GM12891 (cell line): ENCODE results near the gene FBXO34.
A peak's percentile ranks its signal among the peaks of the same experiment; 100 is the strongest.
"Not testable (repeated sequence)": the region's sequence is repeated elsewhere in the genome, so short reads cannot be mapped to it uniquely, and the experiment has no call there.

ENCODE experiments used
- DNase-seq: peaks from one replicate; pipeline ENCODE4 v3.0.0; 2011; ENCODE audit warnings: low spot score; ENCODE audit not compliant: insufficient read length
- FAIRE-seq: peaks from 2 replicates; lab custom pipeline; 2011; peaks lifted over from hg19 to GRCh38; lab: Jason Lieb, UNC
- PAX5 ChIP-seq: IDR thresholded peaks from 2 replicates; pipeline ENCODE4 v1.6.1; 2011; ENCODE audit warnings: low read length, moderate library complexity, mild to moderate bottlenecking; ENCODE audit not compliant: insufficient read depth, severe bottlenecking
- POLR2A ChIP-seq: IDR thresholded peaks from 2 replicates; pipeline ENCODE4 v1.6.1; 2011; ENCODE audit warnings: low read depth, low read length, control low read depth
- POLR2AphosphoS5 ChIP-seq: IDR thresholded peaks from 2 replicates; pipeline ENCODE4 v1.6.1; 2011; ENCODE audit warnings: low read depth, low read length, control low read depth
- POU2F2 ChIP-seq: IDR thresholded peaks from 2 replicates; pipeline ENCODE4 v1.6.1; 2011; ENCODE audit warnings: low read depth, mild to moderate bottlenecking, control low read depth, low read length, moderate library complexity
- SPI1 ChIP-seq: IDR thresholded peaks from 2 replicates; pipeline ENCODE4 v1.6.1; 2011; ENCODE audit warnings: low read depth, low read length, control low read depth
- TAF1 ChIP-seq: IDR thresholded peaks from 2 replicates; pipeline ENCODE4 v1.6.1; 2011; ENCODE audit warnings: low read depth, low read length, control low read depth

The FBXO34 gene

DNA sequence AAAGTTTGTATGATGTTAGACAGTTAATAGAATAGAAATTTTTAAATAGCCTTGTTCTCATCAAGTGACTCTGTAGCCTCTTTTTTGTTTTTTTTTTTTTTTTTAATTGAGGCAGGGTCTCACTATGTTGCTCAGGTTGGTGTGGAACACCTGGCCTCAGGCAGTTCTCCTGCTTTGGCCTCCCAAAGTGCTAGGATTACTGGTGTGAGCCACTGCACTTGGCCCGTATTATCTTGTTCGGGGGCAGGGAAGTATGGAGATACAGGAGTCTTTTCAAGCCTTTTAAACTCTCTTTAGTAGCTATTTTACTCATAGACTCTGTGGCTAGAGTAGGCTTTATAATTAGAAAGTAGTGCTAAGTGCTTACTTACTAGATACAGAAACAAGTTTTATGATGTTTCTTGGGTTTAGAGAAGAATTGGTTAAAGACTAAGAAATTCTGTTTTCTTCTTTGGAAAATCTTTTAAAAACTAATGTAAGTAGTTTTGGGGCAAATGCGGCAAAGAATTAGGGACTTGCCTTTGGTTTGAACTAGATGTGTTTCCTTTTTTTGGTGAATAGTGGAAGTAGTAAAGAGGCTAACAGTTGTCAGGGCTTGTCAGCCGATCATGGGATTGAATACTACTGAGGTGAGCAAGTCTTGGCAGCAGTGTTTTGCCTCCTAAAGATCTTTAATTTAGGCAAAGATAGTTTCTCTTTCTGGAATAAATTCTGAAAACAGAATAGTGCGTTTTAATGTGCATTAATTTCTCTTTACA is 31.3 kb downstream of the FBXO34 start:
- DNase-seq (no peak), FAIRE-seq (peak; percentile 50)

DNA sequence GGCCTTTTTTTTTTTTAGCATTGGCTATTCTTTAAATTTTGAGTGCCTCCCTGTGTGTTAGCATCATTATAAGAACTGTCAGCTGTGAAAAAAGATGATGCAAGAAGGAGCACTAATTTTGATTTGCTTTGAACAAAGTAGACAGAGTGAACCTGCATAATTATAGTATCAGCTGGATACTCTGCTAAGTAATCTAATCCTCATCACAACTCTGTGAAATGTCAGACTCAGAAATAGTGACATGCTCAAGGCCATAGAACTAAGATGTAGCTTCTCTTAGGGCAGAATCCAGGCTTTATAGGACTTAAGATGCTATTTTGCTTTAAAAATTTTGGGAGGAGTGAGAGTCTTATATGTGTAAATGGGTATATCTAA is 31.9 kb downstream of the FBXO34 start:
- DNase-seq (no peak), FAIRE-seq (no peak)
- TF ChIP-seq SPI1 = no peak
- TF ChIP-seq POLR2A = no peak
- TF ChIP-seq TAF1 = no peak
- no peak for TF ChIP-seq POU2F2
- TF ChIP-seq PAX5 = no peak
- TF ChIP-seq POLR2AphosphoS5 = no peak

More for the DNA sequence above, 31.3 kb downstream of the FBXO34 start:
- TF ChIP-seq POLR2A (no peak), TAF1 (no peak), PAX5 (no peak), SPI1 (no peak), POLR2AphosphoS5 (no peak), POU2F2 (no peak)

DNA sequence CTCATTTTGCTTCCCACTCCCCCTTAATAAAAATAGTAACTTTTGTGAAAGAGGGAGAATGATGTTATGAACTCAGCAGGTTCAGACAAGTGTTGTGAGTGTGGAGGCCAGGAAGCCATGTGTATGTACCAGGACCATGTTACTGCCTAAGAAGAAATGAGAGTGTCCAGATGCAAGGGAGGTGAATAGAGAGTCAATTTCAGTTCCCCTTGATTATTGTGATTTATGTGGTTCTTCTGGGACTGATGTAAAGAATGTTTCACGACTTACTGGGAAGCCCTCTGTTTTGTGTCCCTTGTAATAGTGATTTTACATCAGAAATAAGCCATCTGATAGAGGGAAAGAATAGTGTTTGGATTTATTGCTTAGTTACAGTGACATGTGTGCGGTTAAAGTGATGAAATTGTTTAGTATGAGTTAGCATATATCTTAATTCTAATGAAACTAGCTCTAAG is 32.5 kb downstream of the FBXO34 start:
- no peak for TF ChIP-seq PAX5
- TF ChIP-seq SPI1 = peak; percentile 83
- no peak for TF ChIP-seq TAF1
- TF ChIP-seq POLR2A = no peak
- DNase-seq (no peak), FAIRE-seq (peak; percentile 78)

DNA sequence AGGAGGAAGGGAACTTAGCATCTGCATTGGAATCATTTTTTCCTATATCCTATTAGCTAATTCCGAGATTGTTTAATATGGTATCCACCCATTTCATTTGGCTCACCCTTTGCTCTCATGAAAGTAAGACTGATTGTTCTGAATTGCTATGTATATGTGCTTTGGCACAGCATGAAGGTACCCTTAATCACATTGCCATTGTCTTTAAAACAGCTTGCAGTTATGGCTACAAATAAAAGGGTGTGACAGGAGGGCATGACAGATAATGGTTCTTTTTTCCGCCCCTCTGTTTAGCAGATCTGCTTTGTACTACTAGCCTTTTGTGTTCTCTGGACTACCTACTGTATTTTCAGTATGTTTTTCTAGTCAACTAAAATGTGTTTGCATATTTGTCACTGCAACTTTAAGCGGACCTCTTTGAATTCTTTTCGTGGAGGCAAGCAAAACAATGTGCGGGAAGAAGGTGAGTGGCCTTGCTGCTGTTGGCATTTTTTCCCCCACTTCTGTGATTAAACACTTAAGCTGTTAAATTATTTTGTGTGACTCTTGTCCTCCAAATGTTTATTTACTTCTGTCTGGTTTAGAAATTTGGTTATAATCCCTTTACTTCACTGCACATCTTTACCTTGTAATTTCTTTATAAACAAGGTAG is 35.8 kb downstream of the FBXO34 start:
- TF ChIP-seq POLR2A = no peak
- TF ChIP-seq POLR2AphosphoS5 = no peak
- no peak for TF ChIP-seq TAF1
- no peak for TF ChIP-seq SPI1
- no peak for TF ChIP-seq POU2F2
- no peak for TF ChIP-seq PAX5
- DNase-seq (no peak), FAIRE-seq (no peak)

GRCh38 chr14:55309154-55309553 is 37.9 kb downstream of the FBXO34 start:
- TF ChIP-seq TAF1 (no peak), POLR2AphosphoS5 (no peak), PAX5 (no peak), POU2F2 (no peak), SPI1 (no peak), POLR2A (no peak)
- FAIRE-seq (no peak), DNase-seq (no peak)

- TF ChIP-seq SPI1 (no peak), TAF1 (no peak), POU2F2 (no peak), POLR2AphosphoS5 (no peak), PAX5 (no peak), POLR2A (no peak)
- FAIRE-seq (no peak), DNase-seq (no peak)
Observed at GRCh38 chr14:55309761-55310365, 38.6 kb downstream of the FBXO34 start.

DNA sequence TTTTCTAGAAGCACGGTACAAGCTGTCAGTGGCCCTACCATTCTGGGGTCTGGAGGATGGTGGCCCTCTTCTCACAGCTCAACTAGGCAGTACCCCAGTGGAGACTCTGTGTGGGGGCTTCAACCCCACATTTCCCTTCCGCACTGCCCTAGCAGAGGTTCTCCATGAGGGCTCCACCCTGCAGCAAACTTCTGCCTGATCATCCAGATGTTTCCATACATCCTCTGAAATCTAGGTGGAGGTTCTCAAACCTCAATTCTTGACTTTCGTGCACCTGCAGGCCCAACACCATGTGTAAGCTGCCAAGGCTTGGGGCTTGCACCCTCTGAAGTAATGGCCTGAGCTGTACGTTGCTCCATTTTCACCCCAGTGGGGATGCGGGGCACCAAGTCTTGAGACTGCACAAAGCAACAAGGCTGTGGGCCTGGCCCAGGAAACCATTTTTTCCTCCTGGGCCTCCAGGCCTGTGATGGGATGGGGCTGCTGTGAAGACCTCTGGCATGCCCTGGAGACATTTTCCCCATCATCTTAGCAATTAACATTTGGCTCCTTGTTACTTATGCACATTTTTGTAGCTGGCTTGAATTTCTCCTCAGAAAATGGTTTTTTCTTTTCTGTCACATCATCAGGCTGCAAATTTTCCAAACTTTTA is 41.3 kb downstream of the FBXO34 start:
- FAIRE-seq, DNase-seq: not testable (repeated sequence)

GRCh38 chr14:55313480-55313879 is 42.3 kb downstream of the FBXO34 start:
- DNase-seq (no peak), FAIRE-seq (peak; percentile 45)
- TF ChIP-seq POLR2A (no peak), SPI1 (no peak), PAX5 (no peak), TAF1 (no peak), POU2F2 (no peak), POLR2AphosphoS5 (no peak)

GRCh38 chr14:55314449-55314848 is 43.2 kb downstream of the FBXO34 start:
- no peak for FAIRE-seq
- no peak for DNase-seq
- TF ChIP-seq POU2F2 (no peak), POLR2A (no peak), TAF1 (no peak), PAX5 (no peak), POLR2AphosphoS5 (no peak), SPI1 (no peak)
